ENCODE results near the gene DHFR. TPM values are rescaled to one million over a fixed set of nuclear protein-coding genes. Genes with fewer than 3 reads are reported as not detected.

DHFR gene
- total and polyA plus RNA-seq, 12 donors: 4.1 to 19.6 (median 9.9) TPM

DNA sequence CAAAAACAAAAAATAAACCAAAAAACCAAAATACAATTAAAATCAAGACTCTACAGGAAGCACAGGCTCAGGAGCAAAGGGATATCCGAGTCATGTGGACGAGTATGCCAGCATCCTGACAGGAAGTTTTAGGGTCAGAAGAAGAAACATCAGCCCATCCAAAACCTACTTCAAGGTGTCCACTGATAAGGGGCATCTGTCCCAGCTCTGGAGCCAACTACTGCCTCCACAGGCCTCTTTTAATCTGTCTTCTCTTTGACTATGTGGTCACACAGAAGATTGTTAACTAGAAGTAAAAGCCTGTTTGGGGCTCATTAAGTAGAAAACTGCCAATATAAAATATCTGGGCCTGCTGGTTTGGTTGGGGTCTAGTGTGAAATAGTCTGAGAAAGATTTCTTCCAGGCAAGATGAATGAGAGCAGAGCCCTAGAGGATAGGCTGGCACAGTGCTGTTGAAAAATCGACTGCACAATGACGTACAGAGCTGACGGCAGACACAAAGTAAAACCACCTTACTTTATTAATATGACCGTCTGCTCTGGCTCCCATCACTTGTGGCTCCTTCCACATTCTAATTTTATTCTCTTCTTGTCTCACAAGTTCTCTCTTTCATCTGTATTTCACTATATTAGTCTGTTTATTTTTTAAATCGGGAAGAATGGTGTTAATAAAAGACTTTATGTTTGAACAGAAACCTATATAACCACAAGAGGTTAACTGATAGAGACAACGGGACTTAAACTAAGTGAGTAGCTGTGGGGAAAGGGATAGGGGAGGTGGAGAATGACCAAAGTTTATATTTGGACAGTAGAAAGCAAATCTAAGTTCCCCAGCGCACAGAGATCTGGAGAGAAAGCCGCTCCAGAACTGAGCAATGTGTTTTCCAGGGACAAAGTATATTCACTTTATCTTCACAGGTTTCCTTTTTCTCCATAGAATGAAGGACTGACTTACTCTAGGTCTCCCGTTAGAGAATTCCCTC lies 23.2 kb downstream of the DHFR start:
- 91 to 93% methylated on average over 11 of the region's 11 CpGs for WGBS, 2 donors
- intact Hi-C loops (cut with DNase I): no loop called here

DNA sequence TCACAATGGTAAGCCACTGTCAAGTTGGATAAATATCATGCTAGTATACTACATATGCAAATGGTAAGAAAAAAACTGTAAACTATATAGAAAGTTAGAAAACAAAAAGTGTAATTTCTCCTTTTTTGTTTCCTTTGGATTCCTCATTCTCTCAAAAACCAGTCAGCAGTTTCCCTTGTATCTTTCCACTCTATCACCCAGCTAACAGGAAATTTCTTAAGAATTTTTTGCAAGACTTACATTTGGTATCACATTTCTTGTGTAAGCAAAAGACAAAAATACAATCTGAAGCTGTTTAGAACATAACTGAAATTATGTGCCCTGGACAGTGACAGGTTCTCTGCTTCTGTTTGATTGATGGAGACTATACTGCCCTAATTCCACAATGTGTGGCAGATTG lies 25.5 kb downstream of the DHFR start:
- peaks cover 0 to 46% (median 0%) of the 10 kb centered on the region in 9 donors for H3K36me3 ChIP-seq
- no peak overlapping the region for H3K4me3 ChIP-seq
- intact Hi-C loops (cut with DNase I): no loop called here
- DNase-seq (no peak), ATAC-seq (no peak)
- peaks cover 0 to 6% (median 0%) of the 10 kb centered on the region in 9 donors for H3K4me1 ChIP-seq
- peak overlapping the region in 1 of 10 donors; percentile 47 for H3K27ac ChIP-seq
- no peaks in the 10 kb centered on the region for H3K27me3 ChIP-seq
- no peaks in the 10 kb centered on the region for H3K9me3 ChIP-seq
- TF ChIP-seq, protein P1, sequence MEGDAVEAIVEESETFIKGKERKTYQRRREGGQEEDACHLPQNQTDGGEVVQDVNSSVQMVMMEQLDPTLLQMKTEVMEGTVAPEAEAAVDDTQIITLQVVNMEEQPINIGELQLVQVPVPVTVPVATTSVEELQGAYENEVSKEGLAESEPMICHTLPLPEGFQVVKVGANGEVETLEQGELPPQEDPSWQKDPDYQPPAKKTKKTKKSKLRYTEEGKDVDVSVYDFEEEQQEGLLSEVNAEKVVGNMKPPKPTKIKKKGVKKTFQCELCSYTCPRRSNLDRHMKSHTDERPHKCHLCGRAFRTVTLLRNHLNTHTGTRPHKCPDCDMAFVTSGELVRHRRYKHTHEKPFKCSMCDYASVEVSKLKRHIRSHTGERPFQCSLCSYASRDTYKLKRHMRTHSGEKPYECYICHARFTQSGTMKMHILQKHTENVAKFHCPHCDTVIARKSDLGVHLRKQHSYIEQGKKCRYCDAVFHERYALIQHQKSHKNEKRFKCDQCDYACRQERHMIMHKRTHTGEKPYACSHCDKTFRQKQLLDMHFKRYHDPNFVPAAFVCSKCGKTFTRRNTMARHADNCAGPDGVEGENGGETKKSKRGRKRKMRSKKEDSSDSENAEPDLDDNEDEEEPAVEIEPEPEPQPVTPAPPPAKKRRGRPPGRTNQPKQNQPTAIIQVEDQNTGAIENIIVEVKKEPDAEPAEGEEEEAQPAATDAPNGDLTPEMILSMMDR (IDR thresholded peaks at IDR 0.05): no peak

More for the DNA sequence above, 23.2 kb downstream of the DHFR start:
- Histone ChIP-seq H3K27me3 (no peaks in the 10 kb centered on the region), H3K27ac (no peak overlapping the region), H3K36me3 (peaks cover 0 to 51% (median 0%) of the 10 kb centered on the region in 9 donors), H3K4me1 (peaks cover 0 to 6% (median 0%) of the 10 kb centered on the region in 9 donors), H3K9me3 (no peaks in the 10 kb centered on the region), H3K4me3 (no peak overlapping the region)
- TF ChIP-seq, protein P1 (IDR thresholded peaks at IDR 0.05): no peak
- DNase-seq: no peak
- no peak for ATAC-seq

DNA sequence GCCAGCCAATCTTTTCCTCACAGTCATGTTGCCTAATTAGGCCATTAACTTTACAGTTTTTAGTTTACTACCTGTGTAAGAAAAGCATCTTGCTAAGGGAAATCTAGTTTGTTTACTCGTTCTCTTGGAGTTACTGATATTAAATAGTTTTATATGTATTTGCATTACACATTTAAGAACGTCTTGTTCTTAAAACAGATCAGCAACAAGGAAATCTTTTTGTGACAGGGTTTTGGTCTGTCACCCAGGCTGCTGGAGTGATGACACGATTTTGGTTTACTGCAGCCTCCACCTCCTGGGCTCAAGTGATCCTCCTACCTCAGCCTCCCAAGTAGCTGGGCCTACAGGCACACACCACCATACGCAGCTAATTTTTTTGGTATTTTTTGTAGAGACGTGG lies 29.6 kb downstream of the DHFR start:
- no peaks in the 10 kb centered on the region for H3K9me3 ChIP-seq
- intact Hi-C loops (cut with DNase I): no loop called here
- no peak overlapping the region for H3K4me3 ChIP-seq
- DNase-seq (no peak), ATAC-seq (no peak)
- H3K36me3 ChIP-seq: peaks cover 0 to 14% (median 0%) of the 10 kb centered on the region in 9 donors
- TF ChIP-seq, protein P1 (IDR thresholded peaks at IDR 0.05): no peak
- H3K4me1 ChIP-seq: peaks cover 0 to 12% (median 0%) of the 10 kb centered on the region in 9 donors
- 87 to 89% methylated on average over 5 of the region's 5 CpGs for WGBS, 2 donors
- no peaks in the 10 kb centered on the region for H3K27me3 ChIP-seq
- H3K27ac ChIP-seq: no peak overlapping the region

DNA sequence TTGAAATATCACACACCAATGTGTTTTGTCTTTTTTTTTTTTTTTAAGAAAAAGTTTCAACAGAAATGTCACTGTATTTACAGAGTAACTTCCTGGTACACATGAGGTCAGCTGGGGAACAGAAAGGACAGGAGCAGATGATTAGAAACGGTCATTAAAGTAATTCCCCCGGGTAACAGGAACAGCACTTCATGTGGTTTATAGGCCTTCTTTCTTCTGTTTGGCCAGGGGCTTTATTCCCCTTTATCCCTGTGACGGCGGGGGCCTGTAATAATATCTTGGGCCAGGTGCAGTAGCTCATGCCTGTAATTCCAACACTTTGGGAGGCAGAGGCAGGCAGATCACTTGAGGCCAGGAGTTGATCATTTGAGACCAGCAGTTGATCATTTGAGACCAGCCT lies 30.8 kb downstream of the DHFR start:
- Histone ChIP-seq H3K4me1 (peaks cover 0 to 7% (median 0%) of the 10 kb centered on the region in 9 donors), H3K36me3 (peaks cover 0 to 3% (median 0%) of the 10 kb centered on the region in 9 donors), H3K4me3 (no peak overlapping the region), H3K27ac (peak overlapping the region in 1 of 10 donors; percentile 41), H3K27me3 (no peaks in the 10 kb centered on the region), H3K9me3 (no peaks in the 10 kb centered on the region)
- DNase-seq (no peak), ATAC-seq (no peak)
- TF ChIP-seq, protein P1 (IDR thresholded peaks at IDR 0.05): no peak
- intact Hi-C loops (cut with DNase I): no loop called here
- WGBS, 2 donors: 67 to 88% methylated on average over 4 of the region's 4 CpGs

Data from heart right ventricle (tissue), 16 donors.